Non-pigmented ciliary epithelial cell (primary cell): Measurements from ENCODE around the gene LUZP2.

Source experiments
- DNase-seq: peaks from one replicate; pipeline ENCODE4 v3.0.0-alpha.2; 2010; ENCODE audit warnings: low read depth

LUZP2 gene

DNA sequence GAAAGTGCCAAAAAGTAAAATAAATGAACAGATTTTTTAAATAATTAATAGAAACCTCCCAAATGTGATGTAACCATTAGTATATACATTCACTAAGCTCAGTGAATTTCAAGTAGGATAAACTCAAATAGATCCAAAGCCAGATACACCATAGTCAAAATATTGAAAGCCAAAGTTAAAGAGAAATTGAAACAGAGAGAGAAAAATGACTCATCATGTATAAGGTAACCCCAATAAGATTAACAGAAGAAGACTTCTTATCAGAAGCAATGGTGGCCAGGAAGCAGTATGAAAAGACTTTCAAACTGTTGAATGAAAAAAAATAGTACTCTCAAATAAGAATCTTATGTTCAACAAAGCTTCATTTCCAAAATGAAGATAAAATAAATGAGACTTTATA lies 70.5 kb downstream of the LUZP2 start:
- DNase-seq, result no peak

DNA sequence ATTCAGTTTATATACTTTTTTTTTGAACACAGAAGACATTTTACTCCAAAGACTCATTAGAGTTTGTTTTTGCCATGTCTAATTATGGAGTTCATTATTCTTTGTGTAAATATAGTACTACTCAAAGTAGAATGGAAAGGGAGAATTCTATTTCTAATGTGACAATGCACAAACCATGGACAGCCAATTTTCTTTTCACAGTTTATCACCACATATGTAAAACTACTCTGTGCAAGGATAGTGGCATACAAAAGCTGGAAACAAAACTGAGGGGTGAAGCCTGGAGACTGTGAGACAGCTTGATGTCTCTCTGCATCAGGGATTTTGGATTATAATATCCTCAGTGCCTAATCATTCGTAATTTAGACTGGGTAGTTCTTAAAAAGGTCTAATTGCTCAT lies 75.5 kb downstream of the LUZP2 start:
- no peak for DNase-seq

DNA sequence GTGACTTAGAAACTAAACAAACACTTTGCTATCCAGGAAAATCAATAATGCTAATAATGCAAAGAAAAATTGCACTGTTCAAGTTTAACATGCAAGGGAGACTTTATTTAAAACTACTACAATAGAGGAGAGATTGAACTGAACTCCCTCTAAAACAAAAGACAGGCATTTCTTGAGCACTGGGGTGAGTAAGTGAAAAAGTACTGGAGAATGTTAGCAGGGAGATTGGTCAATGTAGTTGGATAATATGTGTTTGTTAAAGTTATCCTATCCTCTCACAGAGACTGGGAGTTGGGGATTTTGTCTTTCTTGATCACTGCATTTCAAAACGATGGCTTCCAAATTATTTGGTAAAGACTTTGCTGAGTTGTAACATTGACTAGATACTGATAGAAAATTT lies 77.6 kb downstream of the LUZP2 start:
- DNase-seq, result no peak

DNA sequence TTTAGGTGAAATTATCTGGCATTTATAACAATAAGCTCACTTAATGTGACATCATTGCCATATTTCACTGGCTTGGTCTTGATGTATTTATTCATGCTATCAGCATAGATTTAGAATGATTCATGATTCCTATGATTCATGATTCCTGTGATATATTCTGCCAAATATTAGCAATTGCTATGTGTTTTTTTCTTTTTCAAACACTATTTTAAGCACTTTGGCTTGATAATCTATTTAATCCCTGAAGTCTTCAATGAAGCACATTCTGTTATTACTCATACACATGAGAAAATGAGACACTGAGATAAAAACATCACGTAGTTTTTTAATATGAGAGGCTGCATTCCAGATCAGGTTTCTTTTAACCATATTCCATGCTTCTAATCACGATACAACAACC lies 78.5 kb downstream of the LUZP2 start:
- DNase-seq, result peak; percentile 75

DNA sequence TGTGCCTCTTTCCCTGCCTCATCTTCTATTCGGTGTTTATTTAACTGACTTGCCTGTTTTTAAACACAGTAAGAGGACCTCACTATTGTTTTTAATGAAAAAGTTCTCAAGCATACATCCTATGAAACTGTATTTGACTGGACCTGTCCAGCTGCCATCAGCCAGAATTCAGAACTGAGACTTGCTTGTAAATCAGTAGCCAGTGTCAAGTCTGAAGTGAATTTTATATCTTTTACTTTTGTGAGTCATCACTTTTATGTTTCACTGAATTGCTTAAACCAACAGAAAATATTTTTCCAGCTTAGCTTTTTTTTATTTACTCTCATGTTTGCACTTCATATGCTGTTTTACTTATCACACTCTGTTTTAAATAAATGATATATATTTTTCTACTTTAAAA lies 88.3 kb downstream of the LUZP2 start:
- DNase-seq, result no peak

DNA sequence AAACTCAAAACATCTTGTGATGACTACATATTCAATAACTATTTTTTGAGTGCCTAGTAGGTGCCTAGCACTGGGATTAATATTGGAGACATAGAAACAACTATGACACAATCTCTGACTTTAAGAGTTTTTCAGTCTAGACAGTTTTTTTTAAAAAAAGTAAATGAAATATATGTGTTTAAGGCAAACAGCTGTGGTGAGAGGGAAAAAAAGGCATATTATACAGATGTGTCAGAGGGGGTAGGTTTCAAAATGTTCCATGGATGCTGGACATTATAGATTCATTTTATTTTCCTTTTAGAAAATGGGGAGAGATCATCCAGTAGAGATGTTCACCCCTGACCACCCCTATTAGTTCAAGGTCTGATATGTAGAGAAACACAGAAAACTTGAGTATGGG lies 90.8 kb downstream of the LUZP2 start:
- no peak for DNase-seq

DNA sequence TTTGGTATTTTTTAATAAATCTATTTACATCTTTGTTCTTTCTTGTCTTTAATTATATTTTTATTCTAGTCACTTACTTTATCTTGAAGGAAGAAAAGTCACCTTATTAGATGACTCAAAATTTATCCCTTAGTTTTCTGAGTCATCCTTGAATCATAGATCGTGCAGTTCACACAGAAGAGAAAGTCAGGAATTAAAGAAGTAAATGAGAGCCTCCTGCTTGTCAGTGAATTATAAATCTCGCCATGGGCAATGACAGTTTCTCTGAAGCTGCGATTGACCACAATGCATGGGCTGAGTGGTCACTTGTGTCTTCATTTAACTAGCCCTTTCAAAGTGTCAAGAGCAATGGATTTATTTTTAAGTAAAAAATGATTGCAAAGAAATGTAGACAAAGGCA lies 91.2 kb downstream of the LUZP2 start:
- no peak for DNase-seq

DNA sequence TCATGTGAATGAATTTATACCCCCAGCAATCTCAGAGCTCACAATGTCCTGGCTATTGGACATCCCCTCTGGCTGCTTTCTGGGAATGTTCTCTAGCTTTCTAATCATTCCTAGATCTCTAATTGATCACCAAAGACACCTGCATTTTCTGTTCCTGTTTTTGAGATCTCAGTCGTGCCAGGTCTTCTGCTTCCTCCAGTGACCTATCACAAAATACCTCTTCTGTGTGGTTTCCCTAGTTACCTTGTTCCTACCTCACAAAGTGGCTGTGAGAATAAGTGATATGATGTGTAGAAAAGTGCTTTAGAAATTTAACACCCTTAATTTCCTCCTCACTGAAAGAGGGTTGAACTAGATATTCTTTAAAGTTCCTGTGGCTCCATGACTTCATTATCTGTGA lies 92.2 kb downstream of the LUZP2 start:
- DNase-seq, result no peak

DNA sequence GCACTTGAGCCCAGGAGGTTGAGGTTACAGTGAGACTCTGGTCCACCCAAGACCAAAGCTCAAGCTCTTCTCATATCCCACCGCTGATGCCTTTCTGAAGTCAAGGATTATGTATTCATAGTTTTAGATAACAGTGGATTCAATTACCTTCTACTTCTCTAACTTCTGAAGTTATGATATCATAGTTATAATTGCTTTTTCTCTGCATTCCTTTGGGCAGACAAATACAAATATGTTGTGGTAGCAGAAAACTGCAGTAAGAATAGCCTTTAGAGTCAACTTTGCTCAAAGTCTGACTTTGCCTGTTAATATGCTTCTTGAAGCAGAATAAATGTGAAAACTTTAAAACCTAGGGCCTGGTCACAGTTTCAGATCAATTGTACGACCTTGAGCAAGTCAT lies 94.4 kb downstream of the LUZP2 start:
- no peak for DNase-seq

DNA sequence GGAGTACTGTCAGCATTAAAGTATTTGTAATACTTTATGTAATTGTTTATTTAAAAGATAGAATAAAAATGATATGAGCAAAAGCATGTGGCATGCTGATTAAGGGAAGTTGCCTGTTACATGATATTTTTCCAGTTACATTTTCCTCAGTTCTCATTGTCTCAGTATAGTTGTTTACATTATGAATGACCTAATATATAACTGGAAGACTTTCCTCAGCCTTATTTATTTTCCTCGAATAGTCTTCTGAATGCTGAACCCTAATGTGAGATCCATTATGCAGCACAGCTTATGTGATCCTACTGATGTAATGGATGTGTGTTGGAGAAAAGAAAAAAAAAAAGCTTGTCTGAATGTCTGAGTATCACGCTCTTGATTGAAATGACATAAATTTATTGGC lies 95.5 kb downstream of the LUZP2 start:
- no peak for DNase-seq

DNA sequence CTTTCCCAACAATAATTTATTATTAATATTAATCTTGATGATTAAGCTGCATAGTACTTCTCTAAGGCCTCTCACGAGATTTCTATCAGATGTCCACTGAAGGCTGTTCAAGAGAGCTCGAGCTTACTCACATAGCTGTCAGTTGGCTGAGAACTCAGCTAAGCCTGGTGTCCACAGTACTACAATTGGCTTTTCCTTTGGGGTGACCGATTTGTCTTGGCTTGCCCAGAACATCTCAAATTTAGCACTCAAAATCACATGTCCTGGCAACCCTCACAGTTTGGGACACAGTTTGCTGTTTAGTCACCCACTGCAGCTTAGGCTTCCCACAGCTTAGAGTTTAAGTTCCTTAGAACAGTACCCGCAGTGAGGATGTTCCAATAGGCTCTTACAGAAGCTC lies 96.5 kb downstream of the LUZP2 start:
- DNase-seq, result no peak

DNA sequence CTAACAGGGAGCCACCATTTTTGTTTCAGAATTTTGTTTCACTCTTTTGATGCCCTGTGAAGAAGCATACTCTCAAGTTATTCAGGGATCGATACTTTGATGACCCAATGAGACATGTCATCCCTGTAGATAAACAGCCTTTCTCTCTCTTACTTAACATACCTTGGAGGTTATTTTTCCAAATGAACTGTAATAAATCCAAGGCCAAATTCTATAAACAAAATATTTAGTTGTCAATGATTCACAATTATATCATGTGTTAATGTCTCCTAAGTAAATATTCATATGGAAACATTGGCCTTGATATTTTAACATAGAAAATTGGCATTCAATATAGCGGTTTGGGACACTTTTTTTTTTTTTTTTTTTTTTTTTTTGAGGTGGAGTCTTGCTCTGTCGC lies 97.5 kb downstream of the LUZP2 start:
- no peak for DNase-seq

DNA sequence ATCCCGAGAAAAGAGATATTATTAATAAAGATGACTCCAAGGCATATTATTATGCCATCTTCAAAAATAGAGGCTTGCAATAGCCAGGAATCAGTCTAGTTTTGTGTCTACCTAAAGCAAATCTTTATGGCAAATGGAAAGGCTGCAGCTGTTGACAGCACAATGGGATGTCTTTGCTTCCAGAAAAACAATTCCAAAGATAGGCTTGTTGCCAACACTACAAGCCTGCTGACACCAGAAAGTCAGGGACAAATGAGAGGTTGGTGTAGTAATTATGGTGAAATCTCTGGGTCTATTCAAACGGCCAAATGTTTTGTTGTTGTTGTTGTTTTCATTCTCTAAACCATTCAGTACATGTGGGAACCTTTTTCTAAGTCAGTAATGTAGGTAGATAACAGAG lies 101.8 kb downstream of the LUZP2 start:
- no peak for DNase-seq

DNA sequence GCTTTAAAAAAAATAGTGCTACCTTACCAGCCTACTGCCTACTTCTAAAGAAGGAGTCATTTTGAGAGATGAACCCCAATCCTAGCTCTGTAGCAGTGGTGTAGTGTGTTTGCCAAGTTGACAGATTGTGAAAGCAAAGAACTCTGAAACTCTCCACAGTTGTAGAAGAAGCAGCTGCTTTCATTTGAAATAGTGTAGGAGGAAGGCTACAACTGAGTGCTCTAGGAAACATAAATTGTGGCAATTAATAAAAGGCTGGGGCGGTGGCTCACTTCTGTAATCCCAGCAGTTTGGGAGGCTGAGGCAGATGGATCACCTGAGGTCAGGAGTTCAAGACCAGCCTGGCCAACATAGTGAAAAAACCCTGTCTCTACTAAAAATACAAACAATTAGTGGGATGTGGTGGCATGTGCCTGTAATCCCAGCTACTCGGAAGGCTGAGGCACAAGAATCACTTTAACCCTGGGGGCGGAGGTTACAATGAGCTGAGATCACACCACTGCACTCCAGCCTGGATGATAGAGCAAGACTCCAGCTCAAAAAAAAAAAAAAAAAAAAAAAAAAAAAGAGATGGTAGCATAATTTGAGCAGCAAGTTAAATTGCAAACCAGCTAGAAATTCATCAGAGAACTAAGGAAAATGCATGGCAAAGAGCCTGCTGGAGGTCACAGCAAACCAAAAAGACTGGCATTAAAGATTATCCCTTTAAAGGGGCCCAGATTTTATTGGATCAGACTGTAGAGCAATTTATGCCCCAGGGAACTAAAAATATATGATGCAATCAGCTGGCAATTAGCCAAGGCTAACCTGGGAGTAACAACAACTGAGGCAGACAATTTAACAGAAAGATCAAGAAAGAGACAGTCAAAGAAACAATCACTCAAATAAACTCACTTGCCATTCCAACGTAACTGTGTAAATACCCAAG lies 112.6 kb downstream of the LUZP2 start:
- no peak for DNase-seq

DNA sequence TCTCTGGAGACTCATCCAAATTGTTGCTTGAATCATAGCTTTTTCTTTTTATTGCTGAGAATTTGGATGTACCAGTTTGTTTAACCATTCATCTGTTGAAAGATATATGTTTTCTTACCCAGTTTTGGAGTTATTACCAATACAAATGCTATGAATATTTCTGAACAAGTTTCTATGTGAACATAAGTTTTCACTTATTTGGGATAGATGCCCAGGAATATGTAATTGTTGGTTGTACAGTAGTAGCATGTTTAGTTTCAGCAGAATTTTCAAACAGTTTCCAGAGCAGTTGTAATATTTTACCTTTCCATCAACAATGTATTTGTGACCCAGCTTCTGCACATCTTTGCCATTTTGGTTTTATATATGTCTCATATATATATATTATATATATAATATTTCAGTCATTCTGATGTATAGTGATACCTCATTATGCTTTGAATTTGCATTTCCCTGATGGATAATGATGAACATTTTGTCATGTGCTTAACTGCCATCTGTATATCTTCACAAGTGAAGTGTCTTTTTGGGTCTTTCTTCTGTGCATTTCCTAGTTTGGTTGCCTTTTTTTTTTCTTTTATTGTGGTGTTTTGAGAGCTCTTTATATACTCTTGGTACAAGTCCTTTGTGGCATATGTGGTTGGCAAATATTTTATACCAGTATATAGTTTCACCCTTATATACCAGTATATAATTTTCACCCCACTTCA lies 118.8 kb downstream of the LUZP2 start:
- DNase-seq, result no peak

DNA sequence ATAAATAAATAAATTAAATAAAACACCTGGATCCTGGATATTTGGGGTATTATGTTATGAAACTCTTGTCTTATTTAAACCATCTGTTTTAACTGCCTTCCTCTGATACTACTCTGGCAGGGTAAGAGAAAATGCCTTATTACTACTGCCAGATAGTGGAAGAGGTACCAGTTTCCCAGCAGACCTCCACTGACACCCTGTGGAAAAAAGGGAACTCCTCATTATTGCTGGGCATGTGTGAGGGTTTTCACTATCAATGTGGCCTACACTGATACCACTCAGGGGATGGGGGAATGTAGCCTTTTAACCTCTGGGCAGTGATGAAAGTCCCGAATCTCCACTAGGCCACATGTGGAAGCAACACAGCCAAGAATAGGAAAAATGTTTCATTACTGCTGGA lies 121.0 kb downstream of the LUZP2 start:
- DNase-seq, result no peak

DNA sequence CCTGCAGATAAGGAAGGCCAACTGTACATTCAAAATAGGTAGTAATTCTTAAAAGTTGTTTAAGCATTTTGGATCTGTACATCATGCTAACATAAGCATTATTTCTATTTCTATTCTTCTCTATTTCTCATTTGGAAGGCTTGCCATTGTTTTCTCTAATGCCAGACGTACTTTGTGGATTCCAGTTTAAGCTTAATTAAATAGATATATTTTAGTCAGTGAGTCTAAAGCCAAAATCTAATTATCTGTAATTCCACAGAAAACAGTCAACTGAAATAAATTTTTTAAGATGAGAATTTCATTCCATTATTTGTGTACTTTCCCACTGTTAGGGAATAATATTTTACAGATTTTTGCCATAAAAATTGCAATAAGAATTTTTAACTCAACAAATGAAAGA lies 123.0 kb downstream of the LUZP2 start:
- no peak for DNase-seq

DNA sequence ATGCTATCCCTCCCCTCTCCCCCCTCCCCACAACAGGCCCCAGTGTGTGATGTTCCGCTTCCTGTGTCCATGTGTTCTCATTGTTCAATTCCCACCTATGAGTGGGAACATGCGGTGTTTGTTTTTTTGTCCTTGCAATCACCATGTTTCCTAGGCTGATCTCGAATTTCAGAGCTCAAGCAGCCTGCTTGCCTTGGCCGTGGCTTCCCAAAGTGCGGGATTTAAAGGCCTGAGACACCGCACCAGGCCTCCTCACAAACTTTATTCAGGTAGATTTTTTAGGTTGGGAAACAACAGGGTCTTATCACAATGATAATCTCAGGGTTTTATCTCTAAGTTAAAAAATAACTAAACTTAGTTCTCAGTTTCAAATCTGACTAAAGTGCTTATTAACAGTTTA lies 125.4 kb downstream of the LUZP2 start:
- no peak for DNase-seq

DNA sequence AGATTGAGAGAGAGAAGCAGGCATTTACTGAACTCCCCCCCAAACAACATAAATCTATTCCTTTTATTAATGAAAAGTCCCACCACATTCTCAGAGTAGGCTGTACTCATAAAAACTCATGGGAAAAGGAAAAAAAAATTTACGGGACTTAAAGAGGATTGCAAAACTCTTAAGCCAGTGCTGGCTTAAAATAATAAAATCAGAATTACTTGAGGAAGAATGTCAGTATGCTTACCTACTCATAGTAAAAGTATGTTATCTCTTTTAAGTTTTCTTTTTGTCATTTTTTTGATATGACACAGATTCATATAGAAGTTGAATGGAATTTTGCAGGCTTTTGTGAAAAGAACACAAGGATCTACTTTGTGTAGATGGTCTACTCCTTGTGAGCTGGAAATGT lies 126.3 kb downstream of the LUZP2 start:
- peak; percentile 11 for DNase-seq

DNA sequence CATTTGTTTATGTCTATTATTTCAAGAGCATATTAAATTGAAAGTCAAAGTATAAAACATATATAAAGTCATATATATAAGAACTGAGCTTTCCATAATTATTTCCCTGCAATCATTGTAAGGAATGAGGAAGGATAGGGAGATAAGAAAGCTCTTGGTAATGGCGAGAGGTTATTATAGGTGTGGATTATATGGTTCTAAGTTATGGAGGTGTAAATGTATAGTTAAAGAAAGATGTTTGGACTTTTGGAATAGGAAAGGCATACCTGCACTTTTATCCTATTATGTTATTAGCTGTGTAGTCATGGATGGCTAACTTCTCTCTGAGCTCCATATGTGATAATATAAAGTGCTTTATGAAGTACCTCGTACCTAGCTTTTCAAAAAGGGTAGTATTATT lies 127.6 kb downstream of the LUZP2 start:
- DNase-seq, result no peak

DNA sequence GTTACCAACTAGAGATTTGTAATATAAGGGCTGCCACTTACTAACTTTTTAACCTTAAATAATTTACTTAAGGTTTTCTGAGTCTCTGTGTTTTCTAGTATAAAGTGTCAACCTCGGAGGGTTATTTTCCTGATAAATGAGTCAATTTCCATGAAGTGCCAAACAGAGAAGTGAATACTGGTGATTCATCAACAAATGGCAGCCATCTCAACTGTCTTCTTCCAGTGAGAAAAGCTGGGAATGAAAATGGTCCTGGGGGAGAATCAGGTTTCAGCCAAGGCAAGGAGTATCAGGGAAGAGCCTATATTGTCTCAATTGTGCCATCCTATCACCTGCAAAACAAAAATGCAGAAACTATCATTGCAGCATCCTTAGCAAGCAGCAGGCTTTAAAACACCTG lies 129.1 kb downstream of the LUZP2 start:
- no peak for DNase-seq

DNA sequence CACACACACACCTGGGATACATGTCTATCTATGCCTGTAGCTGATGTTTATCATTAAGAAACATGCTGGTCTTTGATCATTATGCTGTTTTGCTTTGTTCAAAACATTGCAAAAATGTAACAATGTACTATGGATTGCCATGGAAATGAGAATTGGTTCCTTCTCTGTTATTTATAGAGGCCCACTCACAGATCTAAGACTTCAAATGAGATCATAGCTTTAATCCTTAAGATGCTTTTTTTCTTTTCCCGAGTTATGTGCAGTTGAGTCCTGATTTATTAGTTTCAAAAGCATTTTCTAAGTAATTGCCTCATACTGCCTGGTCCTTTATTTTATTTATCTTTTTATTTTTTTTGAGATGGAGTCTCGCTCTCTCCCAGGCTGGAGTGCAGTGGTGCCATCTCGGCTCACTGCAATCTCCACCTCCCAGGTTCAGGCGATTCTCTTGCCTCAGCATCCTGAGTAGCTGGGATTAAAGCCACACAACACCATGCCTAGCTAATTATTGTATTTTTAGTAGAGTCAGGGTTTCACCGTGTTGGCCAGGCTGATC lies 131.4 kb downstream of the LUZP2 start:
- DNase-seq, result no peak

DNA sequence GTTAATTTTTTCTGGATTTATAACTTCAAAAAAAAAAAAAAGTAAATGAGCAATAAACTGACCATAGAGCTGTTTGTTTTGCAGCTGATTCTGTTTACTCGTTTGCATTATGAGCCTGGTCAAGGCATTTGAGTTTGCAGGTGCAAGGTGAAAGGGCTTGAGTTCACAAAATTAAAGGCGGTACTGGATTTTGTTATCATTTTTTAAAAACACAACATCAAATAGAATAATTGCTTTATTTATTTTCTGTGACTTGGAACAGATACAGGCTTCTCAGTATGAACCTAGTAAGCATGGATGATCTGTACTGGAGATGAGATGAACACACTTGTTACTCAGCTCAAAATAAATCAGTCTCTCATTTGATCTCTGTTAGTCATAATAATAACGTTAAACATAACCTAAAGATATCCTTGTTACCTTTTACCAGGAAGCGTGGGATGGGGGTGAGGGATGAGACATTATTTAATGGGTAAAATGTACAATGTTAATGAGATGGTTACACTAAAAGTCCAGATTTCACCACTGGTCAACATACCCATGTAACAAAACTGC lies 137.8 kb downstream of the LUZP2 start:
- DNase-seq, result no peak
